Liver (tissue), 9 donors: Measurements from ENCODE around the gene BAZ2A. TPM values are rescaled to one million over a fixed set of nuclear protein-coding genes. Genes with fewer than 3 reads are reported as not detected.

Experiments used
- DNase-seq: peaks from one replicate; pipeline ENCODE4 v3.0.0-alpha.2; 2017; ENCODE audit warnings: low spot score
- H3K27ac ChIP-seq, 2 donors: one replicate each; pipeline ENCODE4 v1.7.0; 2013; ENCODE audit warnings: inconsistent platforms in 2 of 2, low read length in 2 of 2, control low read depth in 1 of 2, low read depth in 1 of 2, mild to moderate bottlenecking in 1 of 2
- H3K27me3 ChIP-seq, 4 donors: one replicate each; pipeline versions ENCODE4 v1.6.1 to v1.7.0; 2013; ENCODE audit warnings: low read length in 3 of 4, inconsistent platforms in 1 of 4, mild to moderate bottlenecking in 1 of 4, moderate library complexity in 1 of 4; ENCODE audit not compliant: control insufficient read depth in 4 of 4, insufficient read depth in 4 of 4
- H3K36me3 ChIP-seq, 4 donors: one replicate each; pipeline versions ENCODE4 v1.6.1 to v1.7.0; 2013; ENCODE audit warnings: low read length in 3 of 4, mild to moderate bottlenecking in 3 of 4, low read depth in 1 of 4, moderate library complexity in 1 of 4; ENCODE audit not compliant: control insufficient read depth in 4 of 4, insufficient read depth in 3 of 4
- H3K4me1 ChIP-seq, 4 donors: one replicate each; pipeline versions ENCODE4 v1.6.1 to v1.7.0; 2013; ENCODE audit warnings: low read length in 3 of 4, mild to moderate bottlenecking in 3 of 4, moderate library complexity in 1 of 4; ENCODE audit not compliant: control insufficient read depth in 4 of 4, insufficient read depth in 4 of 4
- H3K4me3 ChIP-seq, 3 donors: one replicate each; pipeline versions ENCODE4 v1.6.1 to v1.7.0; 2013; ENCODE audit warnings: low read length in 3 of 3, control low read depth in 1 of 3, low read depth in 1 of 3, mild to moderate bottlenecking in 1 of 3
- H3K9ac ChIP-seq, 2 donors: one replicate each; pipeline ENCODE4 v1.7.0; 2013; ENCODE audit warnings: low read length in 2 of 2, mild to moderate bottlenecking in 2 of 2, moderate library complexity in 2 of 2, control low read depth in 1 of 2, low read depth in 1 of 2
- H3K9me3 ChIP-seq, 4 donors: one replicate each; pipeline versions ENCODE4 v1.6.1 to v1.7.0; 2013; ENCODE audit warnings: low read length in 3 of 4; ENCODE audit not compliant: control insufficient read depth in 4 of 4
- ATF3 ChIP-seq: IDR thresholded peaks from 2 replicates; pipeline ENCODE4 v1.6.1; 2016; ENCODE audit warnings: antibody characterized with exemption
- CTCF ChIP-seq: fragments of 150-350 bp; IDR thresholded peaks from 2 replicates; pipeline ENCODE4 v1.5.1; 2017; ENCODE audit warnings: improper control_type of control experiment, low read depth, low read length; ENCODE audit not compliant: missing input control
- EGR1 ChIP-seq, 2 donors: IDR thresholded peaks; 2 replicates each; pipeline ENCODE4 v1.6.1; 2016 to 2018; ENCODE audit warnings: antibody characterized with exemption in 2 of 2, low read depth in 2 of 2
- FOXA1 ChIP-seq: IDR thresholded peaks from 2 replicates; pipeline ENCODE4 v1.6.1; 2016; ENCODE audit warnings: antibody characterized with exemption
- FOXA2 ChIP-seq: IDR thresholded peaks from 2 replicates; pipeline ENCODE4 v1.6.1; 2016; ENCODE audit warnings: antibody characterized with exemption
- GABPA ChIP-seq, 2 donors: IDR thresholded peaks in 1 of 2; conservative IDR thresholded peaks in 1 of 2; 2 replicates each; pipeline ENCODE4 v1.6.1; 2016; ENCODE audit warnings: antibody characterized with exemption in 2 of 2, mild to moderate bottlenecking in 1 of 2, moderate library complexity in 1 of 2
- HNF4A ChIP-seq, 2 donors: conservative IDR thresholded peaks; 2 replicates each; pipeline ENCODE4 v1.6.1; 2016; ENCODE audit warnings: antibody characterized with exemption in 2 of 2, mild to moderate bottlenecking in 2 of 2
- HNF4G ChIP-seq: IDR thresholded peaks from 2 replicates; pipeline ENCODE4 v1.6.1; 2016; ENCODE audit warnings: antibody characterized with exemption
- MAX ChIP-seq: IDR thresholded peaks from 2 replicates; pipeline ENCODE4 v1.6.1; 2016; ENCODE audit warnings: antibody characterized with exemption
- NR2F2 ChIP-seq: IDR thresholded peaks from 2 replicates; pipeline ENCODE4 v1.6.1; 2016; ENCODE audit warnings: antibody characterized with exemption
- RAD21 ChIP-seq, 2 donors: IDR thresholded peaks; 2 replicates each; pipeline ENCODE4 v1.6.1; 2016; ENCODE audit warnings: antibody characterized with exemption in 2 of 2, mild to moderate bottlenecking in 2 of 2
- REST ChIP-seq: IDR thresholded peaks from 2 replicates; pipeline ENCODE4 v1.6.1; 2016; ENCODE audit warnings: antibody characterized with exemption, mild to moderate bottlenecking
- SP1 ChIP-seq: IDR thresholded peaks from 2 replicates; pipeline ENCODE4 v1.6.1; 2018; ENCODE audit warnings: antibody characterized with exemption, mild to moderate bottlenecking
- TAF1 ChIP-seq: conservative IDR thresholded peaks from 2 replicates; pipeline ENCODE4 v1.6.1; 2016; ENCODE audit warnings: antibody characterized with exemption, mild to moderate bottlenecking
- YY1 ChIP-seq: IDR thresholded peaks from 2 replicates; pipeline ENCODE4 v1.6.1; 2016; ENCODE audit warnings: antibody characterized with exemption, mild to moderate bottlenecking
- ZBTB33 ChIP-seq: IDR thresholded peaks from 2 replicates; pipeline ENCODE4 v1.6.1; 2016; ENCODE audit warnings: antibody characterized with exemption
- WGBS: extraction: QIAGEN DNeasy Blood & Tissue Kit; methylation state at CpG from one replicate; pipeline ENCODE4 v1.1.7; 2013; 5-methylcytosine and 5-hydroxymethylcytosine counted together
- polyA plus RNA-seq, 2 donors: library from polyadenylated mRNA; stranded (reverse) in 1 of 2; unstranded in 1 of 2; fragments of 200-250 nt in 1 of 2; fragments of >200 nt in 1 of 2; fragmentation: Nextera tagmentation in 1 of 2; extraction: Ambion mirVana in 1 of 2; gene quantifications; one replicate each; pipeline versions ENCODE4 v1.2.1 to v1.2.3, GENCODE V29; 2013 to 2015
- total RNA-seq, 2 donors: library from RNA; depleted of rRNA; stranded (reverse); fragments of >200 nt; gene quantifications; one replicate each; pipeline ENCODE4 v1.2.3, GENCODE V29; 2014
- donor health status: healthy.
- donor health status: healthy.
- donor health status: healthy.
- donor health status: healthy.
- donor health status: healthy.

The BAZ2A gene
- total and polyA plus RNA-seq, 4 donors = 12.8 to 31.9 (median 22.0) TPM

GRCh38 chr12:56614627-56615026, 15.5 kb downstream of the BAZ2A start:
- Histone ChIP-seq H3K4me3 (no peak overlapping the region), H3K9me3 (no peaks in the 10 kb centered on the region), H3K4me1 (no peaks in the 10 kb centered on the region), H3K9ac (no peak overlapping the region), H3K27me3 (no peaks in the 10 kb centered on the region), H3K36me3 (peaks cover 31 to 80% (median 74%) of the 10 kb centered on the region in 4 donors), H3K27ac (no peak overlapping the region)
- no peak for DNase-seq
- TF ChIP-seq SP1 (no peak), CTCF (no peak), ATF3 (no peak), FOXA1 (no peak), REST (no peak), HNF4G (no peak), EGR1 (IDR thresholded peaks at IDR 0.05; ENCODE audit: low read depth in 2 of 2) (no peak), HNF4A (conservative IDR thresholded peaks at IDR 0.05) (no peak), GABPA (IDR thresholded peaks at IDR 0.05 in 1 of 2, conservative IDR thresholded peaks at IDR 0.05 in 1 of 2) (no peak), YY1 (no peak), MAX (no peak), FOXA2 (no peak), ZBTB33 (no peak), RAD21 (IDR thresholded peaks at IDR 0.05) (no peak)
- WGBS = 86% methylated on average over 8 of the region's 8 CpGs

GRCh38 chr12:56604355-56604754, 25.8 kb downstream of the BAZ2A start:
- Histone ChIP-seq H3K4me1 (no peaks in the 10 kb centered on the region), H3K9ac (no peak overlapping the region), H3K36me3 (peaks cover 37 to 87% (median 80%) of the 10 kb centered on the region in 4 donors), H3K4me3 (no peak overlapping the region), H3K9me3 (no peaks in the 10 kb centered on the region), H3K27ac (no peak overlapping the region), H3K27me3 (no peaks in the 10 kb centered on the region)
- WGBS = over 99% methylated on average over 3 of the region's 3 CpGs
- DNase-seq = no peak
- TF ChIP-seq HNF4G = no peak
- TF ChIP-seq RAD21 (IDR thresholded peaks at IDR 0.05) = no peak
- no peak for TF ChIP-seq ATF3
- TF ChIP-seq GABPA (IDR thresholded peaks at IDR 0.05 in 1 of 2, conservative IDR thresholded peaks at IDR 0.05 in 1 of 2) = no peak
- no peak for TF ChIP-seq TAF1
- no peak for TF ChIP-seq FOXA1
- no peak for TF ChIP-seq CTCF
- no peak for TF ChIP-seq NR2F2
